ENCODE results near the gene NSD2. TPM values are rescaled to one million over a fixed set of nuclear protein-coding genes. Genes with fewer than 3 reads are reported as not detected.

NSD2 gene
- total RNA-seq, 2 experiments from 2014 or later: 166 to 177 TPM

GRCh38 chr4:1862055-1862911 lies 8.9 kb upstream of the NSD2 start:
- POLR2A ChIA-PET: interaction anchor here (0.6 to 1.3 kb wide), 2 partner anchors 8 to 517 kb away, joined by 4 read pairs; no protein-coding TSS in a partner anchor

GRCh38 chr4:1862961-1863296 lies 8.3 kb upstream of the NSD2 start:
- CTCF ChIA-PET: interaction anchor here (0.6 to 1.3 kb wide), 3 partner anchors 37 to 119 kb away, joined by 3 read pairs; no protein-coding TSS in a partner anchor

More at GRCh38 chr4:1862055-1862911, 8.9 kb upstream of the NSD2 start:
- CTCF ChIA-PET: interaction anchor here (0.6 to 1.1 kb wide), 4 partner anchors 11 to 119 kb away, joined by 3 to 4 read pairs (median 3); no protein-coding TSS in a partner anchor

GRCh38 chr4:1863297-1864033 lies 7.7 kb upstream of the NSD2 start:
- POLR2A ChIA-PET: no interaction called here
- CTCF ChIA-PET: interaction anchor here (1.3 kb wide), 1 partner anchor 36 kb away, joined by 3 read pairs; no protein-coding TSS in a partner anchor

More at GRCh38 chr4:1862961-1863296, 8.3 kb upstream of the NSD2 start:
- POLR2A ChIA-PET: interaction anchor here (0.6 kb wide), 1 partner anchor 518 kb away, joined by 4 read pairs; no protein-coding TSS in a partner anchor

GRCh38 chr4:1864076-1865008 lies 6.9 kb upstream of the NSD2 start:
- ChIA-PET CTCF (interaction anchor here (1.3 kb wide), 1 partner anchor 36 kb away, joined by 3 read pairs; no protein-coding TSS in a partner anchor), POLR2A (no interaction called here)

GRCh38 chr4:1866189-1866661 lies 5.0 kb upstream of the NSD2 start:
- CTCF ChIA-PET: no interaction called here
- POLR2A ChIA-PET: no interaction called here

- CTCF ChIA-PET: no interaction called here
- POLR2A ChIA-PET: interaction anchor here (0.6 kb wide), 1 partner anchor 125 kb away, joined by 5 read pairs; no protein-coding TSS in a partner anchor
Observed at GRCh38 chr4:1868293-1868692, 2.9 kb upstream of the NSD2 start.

- ChIA-PET POLR2A (no interaction called here), CTCF (no interaction called here)
Observed at GRCh38 chr4:1868912-1869311, 2.3 kb upstream of the NSD2 start.

- POLR2A ChIA-PET: interaction anchor here (0.7 to 1.2 kb wide), 4 partner anchors 8 to 190 kb away, joined by 3 to 5 read pairs (median 4); partner anchors contain the start of gene LETM1
- CTCF ChIA-PET: interaction anchor here (1.3 kb wide), 1 partner anchor 15 kb away, joined by 3 read pairs; no protein-coding TSS in a partner anchor
Observed at GRCh38 chr4:1869530-1870327, 1.5 kb upstream of the NSD2 start.

- ChIA-PET CTCF (interaction anchor here (1.3 kb wide), 1 partner anchor 15 kb away, joined by 3 read pairs; no protein-coding TSS in a partner anchor), POLR2A (interaction anchor here (0.7 to 1.2 kb wide), 5 partner anchors 9 to 190 kb away, joined by 3 to 5 read pairs (median 3); partner anchors contain the start of genes LETM1, TACC3 and TMEM129)
Observed at GRCh38 chr4:1870328-1870577, 940 bp upstream of the NSD2 start.

- ChIA-PET CTCF (no interaction called here), POLR2A (no interaction called here)
Observed at GRCh38 chr4:1871471-1872021, 353 bp downstream of the NSD2 start.

- CTCF ChIA-PET: interaction anchor here (0.6 to 2.0 kb wide), 5 partner anchors 11 to 126 kb away, joined by 3 to 7 read pairs (median 3); no protein-coding TSS in a partner anchor
- POLR2A ChIA-PET: interaction anchor here (1.0 to 1.1 kb wide), 2 partner anchors 16 to 17 kb away, joined by 3 read pairs; partner anchors contain the start of gene LETM1
Observed at GRCh38 chr4:1872870-1873269, 1.7 kb downstream of the NSD2 start.

- POLR2A ChIA-PET: interaction anchor here (1.0 to 1.1 kb wide), 2 partner anchors 17 to 18 kb away, joined by 3 read pairs; partner anchors contain the start of gene LETM1
Observed at GRCh38 chr4:1873291-1873690, 2.1 kb downstream of the NSD2 start.

GRCh38 chr4:1873776-1874175 lies 2.6 kb downstream of the NSD2 start:
- POLR2A ChIA-PET: no interaction called here
- CTCF ChIA-PET: interaction anchor here (0.9 to 2.0 kb wide), 4 partner anchors 14 to 127 kb away, joined by 3 to 7 read pairs (median 4); no protein-coding TSS in a partner anchor

More at GRCh38 chr4:1873291-1873690, 2.1 kb downstream of the NSD2 start:
- CTCF ChIA-PET: interaction anchor here (0.9 to 2.0 kb wide), 4 partner anchors 11 to 126 kb away, joined by 3 to 7 read pairs (median 3); no protein-coding TSS in a partner anchor

GRCh38 chr4:1874201-1874600 lies 3.0 kb downstream of the NSD2 start:
- CTCF ChIA-PET: interaction anchor here (1.4 to 2.0 kb wide), 2 partner anchors 14 to 25 kb away, joined by 4 to 7 read pairs; no protein-coding TSS in a partner anchor
- POLR2A ChIA-PET: no interaction called here

- CTCF ChIA-PET: no interaction called here
- POLR2A ChIA-PET: no interaction called here
Observed at GRCh38 chr4:1879485-1879884, 8.3 kb downstream of the NSD2 start.

GRCh38 chr4:1880332-1880731 lies 9.1 kb downstream of the NSD2 start:
- ChIA-PET CTCF (no interaction called here), POLR2A (no interaction called here)

GRCh38 chr4:1882850-1883271 lies 11.7 kb downstream of the NSD2 start:
- ChIA-PET CTCF (interaction anchor here (0.6 to 0.9 kb wide), 3 partner anchors 27 to 1127 kb away, joined by 3 to 4 read pairs (median 3); no protein-coding TSS in a partner anchor), POLR2A (no interaction called here)

All from activated CD8-positive, alpha-beta memory T cell treated with anti-CD3 and anti-CD28 coated beads for 36 hours (primary cell).